GM12878 (cell line): Measurements from ENCODE around the gene SC5D. TPM values are rescaled to one million over a fixed set of nuclear protein-coding genes. Genes with fewer than 3 reads are reported as not detected.

Source experiments
- ATAC-seq: fragments of 200-7000 bp; cut with Tn5 transposase; 3 replicates; pipeline ENCODE4 v1.9.1; 2020; ENCODE audit warnings: mild to moderate bottlenecking, moderate library complexity
- BruUV-seq: library from RNA; stranded (reverse); fragments of 400-500 nt; replicated peaks from 2 replicates; lab custom pipeline; 2021; lab: Mats Ljungman, UMichigan
- CTCF ChIA-PET: fragments of 300-600 bp; sonication (Branson Sonifier 250); formaldehyde crosslinking; extraction: SDS; loops from one replicate; lab custom pipeline; 2021; ENCODE audit warnings: inconsistent platforms; lab: Yijun Ruan, JAX
- POLR2A ChIA-PET: fragments of 350-600 bp; formaldehyde crosslinking; extraction: SDS; loops from one replicate; lab custom pipeline; 2021; ENCODE audit warnings: inconsistent platforms; lab: Charles Lee
- RAD21 ChIA-PET: fragments of 300-600 bp; sonication (Branson Sonifier 250); formaldehyde crosslinking; loops from one replicate; lab custom pipeline; 2023; ENCODE audit warnings: antibody characterized with exemption; ENCODE audit not compliant: unreplicated experiment; lab: Charles Lee
- SMC1A ChIA-PET: fragments of 300-600 bp; sonication (Branson Sonifier 250); formaldehyde crosslinking; loops from one replicate; lab custom pipeline; 2023; ENCODE audit not compliant: unreplicated experiment, uncharacterized antibody; lab: Charles Lee
- DNase-seq: peaks from one replicate; pipeline ENCODE4 v3.0.0-alpha.2; 2011; ENCODE audit warnings: low read depth, low spot score
- FAIRE-seq: peaks from 3 replicates; lab custom pipeline; 2011; peaks lifted over from hg19 to GRCh38; lab: Jason Lieb, UNC
- H2AFZ ChIP-seq: 2 replicates; pipeline ENCODE4 v1.6.0; 2011; ENCODE audit warnings: low read depth, low read length, control low read depth; ENCODE audit not compliant: control insufficient read depth
- H3K27ac ChIP-seq: 2 replicates; pipeline ENCODE4 v1.5.1; 2011; ENCODE audit warnings: control low read depth; ENCODE audit not compliant: control insufficient read depth, insufficient read depth
- H3K27me3 ChIP-seq, 2 experiments: replicated peaks in 1 of 2; 2 replicates each; pipeline versions ENCODE4 v1.6.0 to v1.6.1; 2011; ENCODE audit warnings: low read length in 1 of 2; ENCODE audit not compliant: control insufficient read depth in 2 of 2, insufficient read depth in 2 of 2
- H3K36me3 ChIP-seq, 2 experiments: 2 replicates each; pipeline ENCODE4 v1.5.1; 2011; ENCODE audit warnings: low read length in 1 of 2; ENCODE audit not compliant: control insufficient read depth in 2 of 2, insufficient read depth in 2 of 2
- H3K4me1 ChIP-seq: 2 replicates; pipeline ENCODE4 v1.6.1; 2011; ENCODE audit warnings: mild to moderate bottlenecking, low read length, moderate library complexity, mixed read lengths; ENCODE audit not compliant: control insufficient read depth, insufficient read depth
- H3K4me2 ChIP-seq: 2 replicates; pipeline ENCODE4 v1.6.0; 2011; ENCODE audit warnings: control low read depth; ENCODE audit not compliant: control insufficient read depth, insufficient read depth
- H3K4me3 ChIP-seq: fragments of 200-600 bp; sonication (generic); 2 replicates; pipeline ENCODE4 v1.5.1; 2016
- H3K79me2 ChIP-seq: 2 replicates; pipeline ENCODE4 v1.6.0; 2011; ENCODE audit warnings: low read length; ENCODE audit not compliant: control insufficient read depth, insufficient read depth
- H3K9ac ChIP-seq: 2 replicates; pipeline ENCODE4 v1.8.0; 2011; ENCODE audit warnings: low read length, control low read depth, mixed read lengths; ENCODE audit not compliant: control insufficient read depth, insufficient read depth
- H3K9me3 ChIP-seq: replicated peaks from 3 replicates; pipeline ENCODE4 v1.5.1; 2011; ENCODE audit warnings: mild to moderate bottlenecking, low read length; ENCODE audit not compliant: control insufficient read depth, insufficient read depth
- H4K20me1 ChIP-seq: 2 replicates; pipeline ENCODE4 v1.6.0; 2011; ENCODE audit not compliant: control insufficient read depth, insufficient read depth
- CHD2 ChIP-seq: IDR thresholded peaks from 2 replicates; pipeline ENCODE4 v1.6.1; 2011; ENCODE audit warnings: low read depth, low read length, improper control_type of control experiment, borderline replicate concordance
- LARP7 ChIP-seq: fragments of 450-650 bp; IDR thresholded peaks from 2 replicates; pipeline ENCODE4 v1.6.1; 2017; ENCODE audit warnings: mild to moderate bottlenecking
- MYB ChIP-seq: fragments of 150-350 bp; IDR thresholded peaks from 2 replicates; pipeline ENCODE4 v1.6.1; 2014; ENCODE audit warnings: mild to moderate bottlenecking, low read depth, low read length, borderline replicate concordance
- MYC ChIP-seq: IDR thresholded peaks from 2 replicates; pipeline ENCODE4 v1.6.1; 2011; ENCODE audit warnings: mild to moderate bottlenecking, low read length, moderate library complexity, inconsistent platforms; ENCODE audit not compliant: insufficient read depth, insufficient replicate concordance, insufficient read length, severe bottlenecking
- RELA ChIP-seq: fragments of 450-650 bp; IDR thresholded peaks from 2 replicates; pipeline ENCODE4 v1.8.0; 2014; ENCODE audit warnings: borderline replicate concordance; ENCODE audit not compliant: partially characterized antibody
- SIX5 ChIP-seq: IDR thresholded peaks from 2 replicates; pipeline ENCODE4 v1.6.1; 2011; ENCODE audit warnings: mild to moderate bottlenecking, low read depth, low read length, moderate library complexity; ENCODE audit not compliant: severe bottlenecking
- in situ Hi-C: fragments of 300-500 bp; cut with MboI; formaldehyde crosslinking; loops from 9 replicates; pipeline ENCODE4 v1.14.3; 2018; ENCODE audit warnings: mixed read lengths
- intact Hi-C: fragments of 100-400 bp; cut with micrococcal nuclease; formaldehyde crosslinking; loops from one replicate; pipeline ENCODE4 v1.14.2; 2022; ENCODE audit not compliant: unreplicated experiment
- polyA plus RNA-seq, 11 experiments: library from polyadenylated mRNA; depleted of rRNA in 4 of 11; unstranded in 6 of 11; stranded (reverse) in 5 of 11; fragments of >200 nt; fragmentation: Nextera tagmentation in 4 of 11; fragmentation: Illumina TruSeq in 1 of 11; extraction: Ambion mirVana in 4 of 11; extraction: Trizol in 1 of 11; gene quantifications; 1 replicate in 1 of 11; 2 replicates in 10 of 11; pipeline versions ENCODE4 v1.2.1 to v1.2.3, GENCODE V29; 2011 to 2016; ENCODE audit warnings: inconsistent platforms in 2 of 11, missing spikeins in 2 of 11, low read depth in 1 of 11
- total RNA-seq, 4 experiments: library from RNA; depleted of rRNA in 3 of 4; stranded (reverse); fragments of >200 nt in 3 of 4; fragmentation: Illumina TruSeq in 1 of 4; extraction: Trizol in 1 of 4; gene quantifications; 2 replicates each; pipeline versions ENCODE4 v1.2.1 to v1.2.3, GENCODE V29; 2013 to 2021
- TF ChIP-seq, protein P1 (sequence below): fragments of 450-650 bp; IDR thresholded peaks from 2 replicates; pipeline ENCODE4 v1.6.1; 2017; ENCODE audit warnings: mild to moderate bottlenecking, moderate library complexity
- TF ChIP-seq, protein P2 (sequence below): IDR thresholded peaks from 2 replicates; pipeline ENCODE4 v1.6.1; 2012; ENCODE audit warnings: mild to moderate bottlenecking, low read depth, low read length

SC5D gene
- total and polyA plus RNA-seq, 10 of the 15 experiments (the other 5 are each of a cell fraction or from before 2014, with no cell fraction given): 23.7 to 134 (median 30.8) TPM

DNA sequence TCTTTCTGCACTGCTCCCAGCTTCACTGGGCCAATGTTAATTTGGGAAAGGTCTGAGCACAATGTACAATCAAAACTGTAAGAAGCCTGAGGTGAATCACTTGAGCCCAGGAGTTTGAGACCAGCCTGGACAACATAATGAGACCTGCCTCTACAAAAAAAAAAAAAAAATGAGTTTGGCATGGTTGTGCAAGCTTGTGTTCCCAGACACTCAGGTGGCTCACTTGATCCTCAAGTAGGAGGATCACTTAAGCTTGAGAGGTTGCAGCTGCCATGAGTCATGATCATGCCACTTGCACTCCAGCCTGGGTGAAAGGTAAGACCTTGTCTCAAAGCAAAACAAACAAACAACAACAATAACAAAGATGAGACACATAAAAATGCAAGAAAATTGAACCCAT is 38.6 kb upstream of the SC5D start:
- no TSS peak for BruUV-seq
- Histone ChIP-seq H3K36me3 (no peaks in the 10 kb centered on the region), H3K4me3 (no peak overlapping the region), H3K4me1 (no peaks in the 10 kb centered on the region), H3K79me2 (no peaks in the 10 kb centered on the region), H2AFZ (no peak overlapping the region), H3K4me2 (no peak overlapping the region), H3K9ac (no peak overlapping the region), H3K27me3 (no peaks in the 10 kb centered on the region; a peak in 1 of 4 replicates), H4K20me1 (no peaks in the 10 kb centered on the region), H3K27ac (no peak overlapping the region), H3K9me3 (peaks cover 2% of the 10 kb centered on the region; the same call in 2 of the 3 replicates)
- no peak for ATAC-seq
- CTCF ChIA-PET: interaction anchor here (1.2 to 2.2 kb wide), 2 partner anchors 10 to 59 kb away, joined by 3 to 5 read pairs; no protein-coding TSS in a partner anchor
- no peak for FAIRE-seq
- no peak for DNase-seq
- SMC1A ChIA-PET: interaction anchor here (0.6 to 0.8 kb wide), 2 partner anchors 14 to 1241 kb away, joined by 3 read pairs; no protein-coding TSS in a partner anchor
- in situ Hi-C loops: loop anchor here (5.0 kb wide), 1 partner anchor 338 kb away; no protein-coding TSS in a partner anchor
- TF ChIP-seq SIX5 (no peak), CHD2 (no peak), LARP7 (no peak), MYC (no peak), MYB (no peak), RELA (no peak)
- TF ChIP-seq, protein P1, sequence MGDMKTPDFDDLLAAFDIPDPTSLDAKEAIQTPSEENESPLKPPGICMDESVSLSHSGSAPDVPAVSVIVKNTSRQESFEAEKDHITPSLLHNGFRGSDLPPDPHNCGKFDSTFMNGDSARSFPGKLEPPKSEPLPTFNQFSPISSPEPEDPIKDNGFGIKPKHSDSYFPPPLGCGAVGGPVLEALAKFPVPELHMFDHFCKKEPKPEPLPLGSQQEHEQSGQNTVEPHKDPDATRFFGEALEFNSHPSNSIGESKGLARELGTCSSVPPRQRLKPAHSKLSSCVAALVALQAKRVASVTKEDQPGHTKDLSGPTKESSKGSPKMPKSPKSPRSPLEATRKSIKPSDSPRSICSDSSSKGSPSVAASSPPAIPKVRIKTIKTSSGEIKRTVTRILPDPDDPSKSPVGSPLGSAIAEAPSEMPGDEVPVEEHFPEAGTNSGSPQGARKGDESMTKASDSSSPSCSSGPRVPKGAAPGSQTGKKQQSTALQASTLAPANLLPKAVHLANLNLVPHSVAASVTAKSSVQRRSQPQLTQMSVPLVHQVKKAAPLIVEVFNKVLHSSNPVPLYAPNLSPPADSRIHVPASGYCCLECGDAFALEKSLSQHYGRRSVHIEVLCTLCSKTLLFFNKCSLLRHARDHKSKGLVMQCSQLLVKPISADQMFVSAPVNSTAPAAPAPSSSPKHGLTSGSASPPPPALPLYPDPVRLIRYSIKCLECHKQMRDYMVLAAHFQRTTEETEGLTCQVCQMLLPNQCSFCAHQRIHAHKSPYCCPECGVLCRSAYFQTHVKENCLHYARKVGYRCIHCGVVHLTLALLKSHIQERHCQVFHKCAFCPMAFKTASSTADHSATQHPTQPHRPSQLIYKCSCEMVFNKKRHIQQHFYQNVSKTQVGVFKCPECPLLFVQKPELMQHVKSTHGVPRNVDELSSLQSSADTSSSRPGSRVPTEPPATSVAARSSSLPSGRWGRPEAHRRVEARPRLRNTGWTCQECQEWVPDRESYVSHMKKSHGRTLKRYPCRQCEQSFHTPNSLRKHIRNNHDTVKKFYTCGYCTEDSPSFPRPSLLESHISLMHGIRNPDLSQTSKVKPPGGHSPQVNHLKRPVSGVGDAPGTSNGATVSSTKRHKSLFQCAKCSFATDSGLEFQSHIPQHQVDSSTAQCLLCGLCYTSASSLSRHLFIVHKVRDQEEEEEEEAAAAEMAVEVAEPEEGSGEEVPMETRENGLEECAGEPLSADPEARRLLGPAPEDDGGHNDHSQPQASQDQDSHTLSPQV: no peak
- TF ChIP-seq, protein P2, sequence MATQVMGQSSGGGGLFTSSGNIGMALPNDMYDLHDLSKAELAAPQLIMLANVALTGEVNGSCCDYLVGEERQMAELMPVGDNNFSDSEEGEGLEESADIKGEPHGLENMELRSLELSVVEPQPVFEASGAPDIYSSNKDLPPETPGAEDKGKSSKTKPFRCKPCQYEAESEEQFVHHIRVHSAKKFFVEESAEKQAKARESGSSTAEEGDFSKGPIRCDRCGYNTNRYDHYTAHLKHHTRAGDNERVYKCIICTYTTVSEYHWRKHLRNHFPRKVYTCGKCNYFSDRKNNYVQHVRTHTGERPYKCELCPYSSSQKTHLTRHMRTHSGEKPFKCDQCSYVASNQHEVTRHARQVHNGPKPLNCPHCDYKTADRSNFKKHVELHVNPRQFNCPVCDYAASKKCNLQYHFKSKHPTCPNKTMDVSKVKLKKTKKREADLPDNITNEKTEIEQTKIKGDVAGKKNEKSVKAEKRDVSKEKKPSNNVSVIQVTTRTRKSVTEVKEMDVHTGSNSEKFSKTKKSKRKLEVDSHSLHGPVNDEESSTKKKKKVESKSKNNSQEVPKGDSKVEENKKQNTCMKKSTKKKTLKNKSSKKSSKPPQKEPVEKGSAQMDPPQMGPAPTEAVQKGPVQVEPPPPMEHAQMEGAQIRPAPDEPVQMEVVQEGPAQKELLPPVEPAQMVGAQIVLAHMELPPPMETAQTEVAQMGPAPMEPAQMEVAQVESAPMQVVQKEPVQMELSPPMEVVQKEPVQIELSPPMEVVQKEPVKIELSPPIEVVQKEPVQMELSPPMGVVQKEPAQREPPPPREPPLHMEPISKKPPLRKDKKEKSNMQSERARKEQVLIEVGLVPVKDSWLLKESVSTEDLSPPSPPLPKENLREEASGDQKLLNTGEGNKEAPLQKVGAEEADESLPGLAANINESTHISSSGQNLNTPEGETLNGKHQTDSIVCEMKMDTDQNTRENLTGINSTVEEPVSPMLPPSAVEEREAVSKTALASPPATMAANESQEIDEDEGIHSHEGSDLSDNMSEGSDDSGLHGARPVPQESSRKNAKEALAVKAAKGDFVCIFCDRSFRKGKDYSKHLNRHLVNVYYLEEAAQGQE: no peak
- RAD21 ChIA-PET: no interaction called here
- intact Hi-C loops: no loop called here
- POLR2A ChIA-PET: no interaction called here
